ENCODE results near the gene RHOXF2. TPM values are rescaled to one million over a fixed set of nuclear protein-coding genes. Genes with fewer than 3 reads are reported as not detected.
"Not testable (repeated sequence)": the region's sequence is repeated elsewhere in the genome, so short reads cannot be mapped to it uniquely, and the experiment has no call there.

The RHOXF2 gene
- total RNA-seq, 4 donors from 2014 or later: not detected

DNA sequence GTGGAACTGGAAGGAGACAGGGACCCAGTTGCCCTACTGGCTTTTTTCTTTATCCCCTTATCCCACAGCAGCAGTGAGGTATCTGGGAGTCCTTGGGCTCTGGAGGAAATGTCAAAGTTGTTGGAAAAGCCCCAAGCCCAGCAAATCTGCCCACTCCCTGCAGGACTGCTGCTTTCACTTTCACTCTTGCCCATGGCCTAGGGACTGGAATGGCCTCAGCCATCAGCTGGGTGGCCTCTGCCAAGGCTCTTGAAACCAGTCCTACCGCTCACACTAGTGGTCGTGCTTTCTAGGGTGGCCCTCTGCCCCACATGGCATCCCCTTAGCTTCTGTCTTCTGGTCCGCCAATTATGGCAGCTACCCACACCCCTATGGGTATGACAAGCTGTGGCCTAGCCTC, 33.0 kb upstream of the RHOXF2 start:
- Histone ChIP-seq H3K27ac (no peak overlapping the region), H3K27me3 (no peaks in the 10 kb centered on the region)
- WGBS: 79% methylated on average over 3 of the region's 3 CpGs

DNA sequence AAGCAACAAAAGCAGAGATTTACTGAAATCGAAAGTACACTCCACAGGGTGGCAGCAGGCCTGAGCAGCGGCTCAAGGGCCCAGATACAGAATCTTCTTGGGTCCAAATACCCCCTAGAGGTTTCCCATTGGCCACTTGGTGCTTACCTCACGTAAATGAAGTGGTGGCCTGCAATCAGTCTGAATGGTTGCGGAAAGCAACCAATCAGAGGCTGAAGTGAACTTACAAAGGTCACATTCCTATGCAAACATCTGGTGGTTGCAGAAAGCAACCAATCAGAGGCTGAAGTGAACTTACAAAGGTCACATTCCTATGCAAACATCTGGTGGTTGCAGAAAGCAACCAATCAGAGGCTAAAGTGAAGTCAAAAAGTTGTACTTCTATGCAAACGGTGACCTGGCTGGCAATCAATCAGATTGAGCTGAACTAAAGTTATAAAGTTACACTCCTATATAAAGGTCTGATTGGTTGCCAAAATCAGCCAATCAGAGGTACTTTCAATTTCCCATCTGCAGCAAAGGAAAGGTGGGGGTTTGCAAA, 30.0 kb upstream of the RHOXF2 start:
- DNase-seq (ENCODE audit: low spot score in 2 of 2); H3K27ac ChIP-seq; H3K4me3 ChIP-seq; H3K4me1 ChIP-seq; H3K36me3 ChIP-seq; H3K27me3 ChIP-seq; H3K9me3 ChIP-seq: not testable (repeated sequence)
- WGBS: 73% methylated on average over 5 of the region's 5 CpGs

More for the DNA sequence above, 33.0 kb upstream of the RHOXF2 start:
- TF ChIP-seq POLR2AphosphoS5 (IDR thresholded peaks at IDR 0.05) (no peak), EP300 (IDR thresholded peaks at IDR 0.05) (no peak), POLR2A (IDR thresholded peaks at IDR 0.05) (no peak)
- TF ChIP-seq, protein P1, sequence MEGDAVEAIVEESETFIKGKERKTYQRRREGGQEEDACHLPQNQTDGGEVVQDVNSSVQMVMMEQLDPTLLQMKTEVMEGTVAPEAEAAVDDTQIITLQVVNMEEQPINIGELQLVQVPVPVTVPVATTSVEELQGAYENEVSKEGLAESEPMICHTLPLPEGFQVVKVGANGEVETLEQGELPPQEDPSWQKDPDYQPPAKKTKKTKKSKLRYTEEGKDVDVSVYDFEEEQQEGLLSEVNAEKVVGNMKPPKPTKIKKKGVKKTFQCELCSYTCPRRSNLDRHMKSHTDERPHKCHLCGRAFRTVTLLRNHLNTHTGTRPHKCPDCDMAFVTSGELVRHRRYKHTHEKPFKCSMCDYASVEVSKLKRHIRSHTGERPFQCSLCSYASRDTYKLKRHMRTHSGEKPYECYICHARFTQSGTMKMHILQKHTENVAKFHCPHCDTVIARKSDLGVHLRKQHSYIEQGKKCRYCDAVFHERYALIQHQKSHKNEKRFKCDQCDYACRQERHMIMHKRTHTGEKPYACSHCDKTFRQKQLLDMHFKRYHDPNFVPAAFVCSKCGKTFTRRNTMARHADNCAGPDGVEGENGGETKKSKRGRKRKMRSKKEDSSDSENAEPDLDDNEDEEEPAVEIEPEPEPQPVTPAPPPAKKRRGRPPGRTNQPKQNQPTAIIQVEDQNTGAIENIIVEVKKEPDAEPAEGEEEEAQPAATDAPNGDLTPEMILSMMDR (IDR thresholded peaks at IDR 0.05): no peak
- no peak for DNase-seq (ENCODE audit: low spot score in 2 of 2)
- Histone ChIP-seq H3K4me1 (no peaks in the 10 kb centered on the region), H3K4me3 (no peak overlapping the region), H3K36me3 (no peaks in the 10 kb centered on the region), H3K9me3 (no peaks in the 10 kb centered on the region)

DNA sequence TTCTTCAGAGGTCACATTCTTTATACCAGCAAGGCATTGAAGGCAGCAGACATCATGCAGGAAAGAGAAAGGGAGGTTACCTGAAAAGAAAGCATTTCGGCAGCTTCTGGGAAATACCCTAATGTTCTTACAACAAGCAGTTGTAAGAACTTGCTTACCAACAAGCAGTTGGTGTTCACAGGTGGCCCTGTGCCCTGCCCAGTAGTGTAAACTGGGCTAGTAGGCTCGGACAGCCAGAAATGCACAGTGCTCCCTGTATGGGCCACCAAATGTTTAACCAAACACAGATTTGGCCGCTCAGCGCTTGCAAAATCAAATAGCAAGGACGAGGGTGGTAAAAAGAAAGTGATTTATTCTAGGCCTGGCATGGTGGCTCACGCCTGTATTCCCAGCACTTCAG, 22.3 kb upstream of the RHOXF2 start:
- Histone ChIP-seq H3K27me3 (no peaks in the 10 kb centered on the region), H3K9me3 (no peaks in the 10 kb centered on the region), H3K4me1 (no peaks in the 10 kb centered on the region), H3K36me3 (no peaks in the 10 kb centered on the region), H3K27ac (no peak overlapping the region), H3K4me3 (no peak overlapping the region)
- DNase-seq (ENCODE audit: low spot score in 2 of 2): no peak
- 68% methylated on average over 6 of the region's 6 CpGs for WGBS
- TF ChIP-seq POLR2AphosphoS5 (IDR thresholded peaks at IDR 0.05): no peak
- no peak for TF ChIP-seq EP300 (IDR thresholded peaks at IDR 0.05)
- TF ChIP-seq POLR2A (IDR thresholded peaks at IDR 0.05): no peak
- TF ChIP-seq, protein P1 (IDR thresholded peaks at IDR 0.05): no peak

DNA sequence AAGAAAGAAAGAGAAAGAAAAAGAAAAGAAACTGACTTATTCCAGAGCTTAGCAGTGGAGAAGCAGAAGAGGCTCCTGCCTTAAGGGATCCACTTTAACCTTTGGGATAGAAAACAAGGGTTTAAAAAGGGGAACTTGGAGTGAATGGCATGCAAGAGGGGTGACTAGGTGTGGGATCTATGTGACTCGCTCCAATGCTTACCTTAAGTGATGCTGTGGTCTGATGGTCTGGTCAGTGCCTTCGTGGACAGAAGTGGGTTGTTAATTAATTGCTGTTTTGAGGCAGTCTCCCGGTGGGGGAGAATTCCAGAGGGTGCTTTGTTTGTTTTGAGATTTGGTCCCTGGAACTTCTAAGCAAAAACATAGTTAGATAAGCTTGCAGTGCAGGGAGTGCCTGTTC, 21.6 kb upstream of the RHOXF2 start:
- DNase-seq (ENCODE audit: low spot score in 2 of 2): no peak
- no peak for TF ChIP-seq POLR2A (IDR thresholded peaks at IDR 0.05)
- TF ChIP-seq, protein P1 (IDR thresholded peaks at IDR 0.05): no peak
- no peak for TF ChIP-seq POLR2AphosphoS5 (IDR thresholded peaks at IDR 0.05)
- no peak for TF ChIP-seq EP300 (IDR thresholded peaks at IDR 0.05)
- Histone ChIP-seq H3K36me3 (no peaks in the 10 kb centered on the region), H3K27me3 (no peaks in the 10 kb centered on the region), H3K4me3 (no peak overlapping the region), H3K9me3 (no peaks in the 10 kb centered on the region), H3K27ac (no peak overlapping the region), H3K4me1 (no peaks in the 10 kb centered on the region)
- WGBS: 46% methylated on average over 3 of the region's 3 CpGs

DNA sequence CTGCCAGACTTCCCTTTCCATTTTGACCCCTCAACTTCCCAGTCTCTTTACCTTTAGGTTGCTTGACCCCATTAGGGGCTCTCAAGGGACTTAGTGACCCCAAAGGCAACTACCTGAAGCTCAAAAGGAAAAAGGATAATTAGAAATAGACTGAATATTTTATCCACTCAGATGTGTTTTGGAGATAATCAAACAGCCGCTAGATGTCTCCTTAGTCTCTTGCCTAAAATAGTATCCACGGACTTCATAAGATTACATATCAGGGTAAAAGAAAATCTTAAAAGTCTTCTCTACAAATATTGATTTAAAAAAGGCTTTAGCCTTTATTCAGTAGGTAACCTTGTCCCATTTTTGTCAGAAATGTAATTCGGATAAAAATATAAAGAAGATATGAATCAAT, 21.0 kb upstream of the RHOXF2 start:
- no peaks in the 10 kb centered on the region for H3K27me3 ChIP-seq
- H3K27ac ChIP-seq: no peak overlapping the region
- WGBS: 59% methylated on average over 3 of the region's 3 CpGs
- DNase-seq (ENCODE audit: low spot score in 2 of 2): no peak
- no peak for TF ChIP-seq EP300 (IDR thresholded peaks at IDR 0.05)
- no peak for TF ChIP-seq POLR2A (IDR thresholded peaks at IDR 0.05)
- TF ChIP-seq POLR2AphosphoS5 (IDR thresholded peaks at IDR 0.05): no peak
- TF ChIP-seq, protein P1 (IDR thresholded peaks at IDR 0.05): no peak
- no peaks in the 10 kb centered on the region for H3K4me1 ChIP-seq
- H3K4me3 ChIP-seq: no peak overlapping the region
- no peaks in the 10 kb centered on the region for H3K36me3 ChIP-seq
- H3K9me3 ChIP-seq: no peaks in the 10 kb centered on the region
